ENCODE results near the gene ADCY6. TPM values are rescaled to one million over a fixed set of nuclear protein-coding genes. Genes with fewer than 3 reads are reported as not detected.

The ADCY6 gene
- total and polyA plus RNA-seq, 2 donors (not counting 3 experiments of a cell fraction or from before 2014, with no cell fraction given): 37.0 to 46.2 TPM

DNA sequence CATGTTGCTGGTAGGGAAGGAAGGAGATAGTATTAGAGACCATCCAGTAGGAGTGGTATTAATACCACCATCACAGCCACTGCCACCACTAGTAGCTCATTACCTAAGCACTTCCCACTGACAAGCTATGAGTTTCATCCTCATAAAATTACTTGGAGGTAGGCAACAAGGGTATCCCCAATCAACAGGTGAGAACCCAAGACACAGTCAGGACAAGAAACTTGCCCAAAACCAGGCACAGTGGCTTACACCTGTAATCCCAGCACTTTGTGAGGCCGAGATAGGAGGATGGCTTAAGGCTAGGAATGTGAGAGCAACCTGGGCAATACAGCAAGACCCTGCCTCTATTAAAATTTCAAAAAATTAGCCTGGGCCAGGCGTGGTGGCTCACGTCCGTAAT lies 5.5 kb downstream of the ADCY6 start:
- H3K4me1 ChIP-seq (ENCODE audit: control insufficient read depth, extremely low read depth, insufficient read depth, low read length): peaks cover 26% of the 10 kb centered on the region
- H3K27ac ChIP-seq (ENCODE audit: insufficient read depth, low read depth, low read length): no peak overlapping the region
- DNase-seq (ENCODE audit: low read depth, low spot score) (no peak), FAIRE-seq (no peak)
- POLR2A ChIA-PET: no interaction called here
- H2AFZ ChIP-seq (ENCODE audit: low read depth, low read length): no peak overlapping the region
- intact Hi-C loops (cut with micrococcal nuclease) (no loop called here), dilution Hi-C loops (cut with MboI; ENCODE audit: extremely low pct_ligation_motif_present, low sequenced_read_pairs) (no loop called here)
- H3K4me3 ChIP-seq (replicated peaks in 1 of 3; ENCODE audit: insufficient read depth in 1 of 3, low read depth in 1 of 3, low read length in 3 of 3): no peak overlapping the region
- no peak overlapping the region for H3K9ac ChIP-seq (replicated peaks; ENCODE audit: extremely low read depth, insufficient read depth, low read length)
- no TSS peak for BruUV-seq (replicated peaks)
- no peak overlapping the region for H3K4me2 ChIP-seq (ENCODE audit: insufficient read depth, low read length)
- TF ChIP-seq GATA2 (IDR thresholded peaks at IDR 0.05; ENCODE audit: insufficient read depth, insufficient read length, low read depth, low read length) (no peak), EZH2 (IDR thresholded peaks at IDR 0.05; ENCODE audit: borderline replicate concordance, low read depth, low read length, severe bottlenecking) (no peak), POLR2A (IDR thresholded peaks at IDR 0.05; ENCODE audit: low read depth, low read length) (no peak), JUN (IDR thresholded peaks at IDR 0.05; ENCODE audit: borderline replicate concordance, insufficient read depth, insufficient read length, low read depth) (no peak), POLR2AphosphoS5 (IDR thresholded peaks at IDR 0.05; ENCODE audit: insufficient read depth, low read depth, low read length) (no peak), FOS (IDR thresholded peaks at IDR 0.05; ENCODE audit: borderline replicate concordance, insufficient read depth, low read length) (no peak)
- TF ChIP-seq, protein P1, sequence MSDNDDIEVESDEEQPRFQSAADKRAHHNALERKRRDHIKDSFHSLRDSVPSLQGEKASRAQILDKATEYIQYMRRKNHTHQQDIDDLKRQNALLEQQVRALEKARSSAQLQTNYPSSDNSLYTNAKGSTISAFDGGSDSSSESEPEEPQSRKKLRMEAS (IDR thresholded peaks at IDR 0.05; ENCODE audit: insufficient read depth, insufficient read length): no peak
- TF ChIP-seq, protein P2, sequence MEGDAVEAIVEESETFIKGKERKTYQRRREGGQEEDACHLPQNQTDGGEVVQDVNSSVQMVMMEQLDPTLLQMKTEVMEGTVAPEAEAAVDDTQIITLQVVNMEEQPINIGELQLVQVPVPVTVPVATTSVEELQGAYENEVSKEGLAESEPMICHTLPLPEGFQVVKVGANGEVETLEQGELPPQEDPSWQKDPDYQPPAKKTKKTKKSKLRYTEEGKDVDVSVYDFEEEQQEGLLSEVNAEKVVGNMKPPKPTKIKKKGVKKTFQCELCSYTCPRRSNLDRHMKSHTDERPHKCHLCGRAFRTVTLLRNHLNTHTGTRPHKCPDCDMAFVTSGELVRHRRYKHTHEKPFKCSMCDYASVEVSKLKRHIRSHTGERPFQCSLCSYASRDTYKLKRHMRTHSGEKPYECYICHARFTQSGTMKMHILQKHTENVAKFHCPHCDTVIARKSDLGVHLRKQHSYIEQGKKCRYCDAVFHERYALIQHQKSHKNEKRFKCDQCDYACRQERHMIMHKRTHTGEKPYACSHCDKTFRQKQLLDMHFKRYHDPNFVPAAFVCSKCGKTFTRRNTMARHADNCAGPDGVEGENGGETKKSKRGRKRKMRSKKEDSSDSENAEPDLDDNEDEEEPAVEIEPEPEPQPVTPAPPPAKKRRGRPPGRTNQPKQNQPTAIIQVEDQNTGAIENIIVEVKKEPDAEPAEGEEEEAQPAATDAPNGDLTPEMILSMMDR (IDR thresholded peaks at IDR 0.05; ENCODE audit: extremely low read depth in 1 of 2, insufficient read depth in 1 of 2, low read depth in 1 of 2, low read length in 2 of 2): no peak
- peaks cover 0 to 3% of the 10 kb centered on the region in 2 experiments for H3K36me3 ChIP-seq (ENCODE audit: control insufficient read depth in 2 of 2, extremely low read depth in 1 of 2, insufficient read depth in 2 of 2, low read length in 2 of 2)
- H3K9me3 ChIP-seq (replicated peaks; ENCODE audit: control insufficient read depth, insufficient read depth, low read length): no peaks in the 10 kb centered on the region
- H3K79me2 ChIP-seq (ENCODE audit: control insufficient read depth, insufficient read depth, low read length): peaks cover 14% of the 10 kb centered on the region
- H3K9me1 ChIP-seq (replicated peaks; ENCODE audit: control insufficient read depth, extremely low read depth, insufficient read depth, low read length): no peaks in the 10 kb centered on the region
- H3K27me3 ChIP-seq (ENCODE audit: control insufficient read depth in 2 of 2, insufficient read depth in 2 of 2, low read length in 2 of 2): no peaks in the 10 kb centered on the region
- CTCF ChIA-PET: interaction anchor here (1.0 to 3.3 kb wide), 2 partner anchors 12 to 30 kb away, joined by 8 to 18 read pairs; no protein-coding TSS in a partner anchor
- no peaks in the 10 kb centered on the region for H4K20me1 ChIP-seq (replicated peaks; ENCODE audit: control insufficient read depth, extremely low read depth, insufficient read depth, low read length)
